GM10847 (cell line): ENCODE measurements around the gene FAM168B.

Experiments
- POLR2A ChIP-seq: IDR thresholded peaks from 2 replicates; pipeline ENCODE4 v1.6.1; 2011; ENCODE audit not compliant: insufficient read length; ENCODE audit errors: extremely low read depth

FAM168B gene

GRCh38 chr2:131038258-131039100 is 54.8 kb downstream of the FAM168B start:
- TF ChIP-seq POLR2A: no peak

GRCh38 chr2:131037398-131038257 is 55.6 kb downstream of the FAM168B start:
- no peak for TF ChIP-seq POLR2A

- TF ChIP-seq POLR2A: no peak
Measured at GRCh38 chr2:131036696-131037397, 56.4 kb downstream of the FAM168B start.

- no peak for TF ChIP-seq POLR2A
Measured at GRCh38 chr2:131036269-131036668, 57.0 kb downstream of the FAM168B start.

GRCh38 chr2:131035826-131036231 is 57.4 kb downstream of the FAM168B start:
- TF ChIP-seq POLR2A: no peak

- TF ChIP-seq POLR2A: no peak
Measured at GRCh38 chr2:131035112-131035825, 58.0 kb downstream of the FAM168B start.

GRCh38 chr2:131034122-131035051 is 58.9 kb downstream of the FAM168B start:
- no peak for TF ChIP-seq POLR2A

- TF ChIP-seq POLR2A: no peak
Measured at GRCh38 chr2:131033786-131034121, 59.5 kb downstream of the FAM168B start.

- TF ChIP-seq POLR2A: no peak
Measured at GRCh38 chr2:131032393-131032836, 60.8 kb downstream of the FAM168B start.

- TF ChIP-seq POLR2A: no peak
Measured at GRCh38 chr2:131031875-131032274, 61.4 kb downstream of the FAM168B start.

GRCh38 chr2:131031431-131031841 is 61.8 kb downstream of the FAM168B start:
- no peak for TF ChIP-seq POLR2A

- TF ChIP-seq POLR2A: no peak
Measured at GRCh38 chr2:131030478-131030971, 62.7 kb downstream of the FAM168B start.

- TF ChIP-seq POLR2A: no peak
Measured at GRCh38 chr2:131029812-131030211, 63.4 kb downstream of the FAM168B start.
